A204.1 (cell line): ENCODE data around the gene MCMBP.

Experiments
- FAIRE-seq: peaks from 2 replicates; lab custom pipeline; 2012; peaks lifted over from hg19 to GRCh38; lab: Jason Lieb, UNC

The MCMBP gene

GRCh38 chr10:119782981-119783664 lies 89.5 kb downstream of the MCMBP start:
- FAIRE-seq: no peak

- no peak for FAIRE-seq
Measured at GRCh38 chr10:119781498-119781897, 91.1 kb downstream of the MCMBP start.

- FAIRE-seq: no peak
Measured at GRCh38 chr10:119780879-119781480, 91.7 kb downstream of the MCMBP start.
